GM23248 (cell line): ENCODE measurements around the gene SELENOO.

Experiments used
- EZH2 ChIP-seq: fragments of 200-600 bp; sonication (generic); IDR thresholded peaks from 2 replicates; pipeline ENCODE4 v1.6.1; 2018; ENCODE audit warnings: antibody characterized with exemption, mild to moderate bottlenecking; ENCODE audit not compliant: insufficient read depth, poor library complexity, severe bottlenecking
- EZH2phosphoT487 ChIP-seq: fragments of 200-600 bp; sonication (generic); IDR thresholded peaks from 2 replicates; pipeline ENCODE4 v1.6.1; 2018; ENCODE audit warnings: antibody characterized with exemption, moderate library complexity, mild to moderate bottlenecking, low read depth; ENCODE audit not compliant: insufficient read depth

GRCh38 chr22:50264104-50264745 lies 63.4 kb downstream of the SELENOO start:
- TF ChIP-seq EZH2phosphoT487 (no peak), EZH2 (no peak)
